CD4-positive, CD25-positive, alpha-beta regulatory T cell (primary cell): ENCODE measurements around the gene FAM90A1. TPM values are rescaled to one million over a fixed set of nuclear protein-coding genes. Genes with fewer than 3 reads are reported as not detected.
A peak's percentile ranks its signal among the peaks of the same experiment; 100 is the strongest.
"Not testable (repeated sequence)": the region's sequence is repeated elsewhere in the genome, so short reads cannot be mapped to it uniquely, and the experiment has no call there.

ENCODE experiments used
- ATAC-seq, 2 donors: fragments of 150-1000 bp; cut with Tn5 transposase; one replicate each; pipeline ENCODE4 v1.10.0; 2021; ENCODE audit warnings: low read depth in 2 of 2, moderate number of reproducible peaks in 2 of 2, moderate library complexity in 1 of 2
- DNase-seq, 3 donors: peaks; one replicate each; pipeline versions ENCODE4 v3.0.0 to v3.0.0-alpha.2; 2012 to 2022; ENCODE audit warnings: mixed read lengths in 1 of 3
- H3K27ac ChIP-seq: one replicate; pipeline ENCODE4 v1.7.0; 2013; ENCODE audit warnings: mild to moderate bottlenecking, low read length; ENCODE audit not compliant: insufficient read depth, poor library complexity, severe bottlenecking
- H3K27me3 ChIP-seq: one replicate; pipeline ENCODE4 v1.7.0; 2013; ENCODE audit warnings: low read length; ENCODE audit not compliant: control insufficient read depth, insufficient read depth
- H3K36me3 ChIP-seq: one replicate; pipeline ENCODE4 v1.7.0; 2013; ENCODE audit warnings: mild to moderate bottlenecking, low read length, moderate library complexity; ENCODE audit not compliant: control insufficient read depth, insufficient read depth
- H3K4me1 ChIP-seq: 2 replicates; pipeline ENCODE4 v1.7.0; 2013; ENCODE audit warnings: mild to moderate bottlenecking, low read length; ENCODE audit not compliant: insufficient read depth, control insufficient read depth, poor library complexity, severe bottlenecking
- H3K4me3 ChIP-seq: one replicate; pipeline ENCODE4 v1.7.0; 2013; ENCODE audit warnings: low read depth, mild to moderate bottlenecking, low read length, moderate library complexity
- H3K9me3 ChIP-seq, 2 experiments: 1 replicate in 1 of 2; 2 replicates in 1 of 2; pipeline ENCODE4 v1.7.0; 2013; ENCODE audit warnings: low read length in 2 of 2, mild to moderate bottlenecking in 1 of 2, moderate library complexity in 1 of 2; ENCODE audit not compliant: control insufficient read depth in 2 of 2
- H3K27ac Mint-ChIP-seq, 3 donors: one replicate each; pipeline ENCODE4 v1.8.0; 2020 to 2022; ENCODE audit warnings: mild to moderate bottlenecking in 3 of 3, mixed read lengths in 3 of 3, moderate library complexity in 2 of 3
- H3K27me3 Mint-ChIP-seq: one replicate; pipeline ENCODE4 v1.8.0; 2022; ENCODE audit warnings: mild to moderate bottlenecking, mixed read lengths
- H3K36me3 Mint-ChIP-seq: one replicate; pipeline ENCODE4 v1.8.0; 2020; ENCODE audit warnings: mixed read lengths
- H3K4me1 Mint-ChIP-seq, 4 donors: one replicate each; pipeline ENCODE4 v1.8.0; 2020 to 2022; ENCODE audit warnings: mixed read lengths in 4 of 4, mild to moderate bottlenecking in 1 of 4
- H3K4me3 Mint-ChIP-seq, 4 donors: one replicate each; pipeline ENCODE4 v1.8.0; 2020 to 2022; ENCODE audit warnings: mild to moderate bottlenecking in 4 of 4, mixed read lengths in 4 of 4, moderate library complexity in 3 of 4
- H3K9me3 Mint-ChIP-seq, 7 donors: one replicate each; pipeline ENCODE4 v1.8.0; 2020 to 2022; ENCODE audit warnings: mixed read lengths in 7 of 7, mild to moderate bottlenecking in 3 of 7, moderate library complexity in 2 of 7
- polyA plus RNA-seq, 4 donors: library from polyadenylated mRNA; unstranded; fragments of 300-500 nt; fragmentation: Illumina TruSeq; gene quantifications; one replicate each; pipeline ENCODE4 v1.2.3, GENCODE V29; 2021
- total RNA-seq: library from RNA; stranded (reverse); gene quantifications from one replicate; pipeline ENCODE4 v1.2.3, GENCODE V29; 2022

Gene FAM90A1, protein sequence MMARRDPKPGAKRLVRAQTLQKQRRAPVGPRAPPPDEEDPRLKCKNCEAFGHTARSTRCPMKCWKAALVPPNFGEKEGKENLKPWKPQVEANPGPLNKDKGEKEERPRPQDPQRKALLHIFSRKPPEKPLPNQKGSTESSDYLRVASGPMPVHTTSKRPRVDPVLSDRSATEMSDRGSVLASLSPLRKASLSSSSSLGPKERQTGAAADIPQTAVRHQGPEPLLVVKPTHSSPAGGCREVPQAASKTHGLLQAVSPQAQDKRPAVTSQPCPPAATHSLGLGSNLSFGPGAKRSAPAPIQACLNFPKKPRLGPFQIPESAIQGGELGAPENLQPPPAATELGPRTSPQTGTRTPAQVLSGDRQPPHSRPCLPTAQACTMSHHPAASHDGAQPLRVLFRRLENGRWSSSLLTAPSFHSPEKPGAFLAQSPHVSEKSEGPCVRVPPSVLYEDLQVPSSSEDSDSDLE
- total RNA-seq (0.67 TPM), polyA plus RNA-seq (under 1 TPM in 2 of 4 donors, not detected in 2; 0.11 to 0.24 TPM)

DNA sequence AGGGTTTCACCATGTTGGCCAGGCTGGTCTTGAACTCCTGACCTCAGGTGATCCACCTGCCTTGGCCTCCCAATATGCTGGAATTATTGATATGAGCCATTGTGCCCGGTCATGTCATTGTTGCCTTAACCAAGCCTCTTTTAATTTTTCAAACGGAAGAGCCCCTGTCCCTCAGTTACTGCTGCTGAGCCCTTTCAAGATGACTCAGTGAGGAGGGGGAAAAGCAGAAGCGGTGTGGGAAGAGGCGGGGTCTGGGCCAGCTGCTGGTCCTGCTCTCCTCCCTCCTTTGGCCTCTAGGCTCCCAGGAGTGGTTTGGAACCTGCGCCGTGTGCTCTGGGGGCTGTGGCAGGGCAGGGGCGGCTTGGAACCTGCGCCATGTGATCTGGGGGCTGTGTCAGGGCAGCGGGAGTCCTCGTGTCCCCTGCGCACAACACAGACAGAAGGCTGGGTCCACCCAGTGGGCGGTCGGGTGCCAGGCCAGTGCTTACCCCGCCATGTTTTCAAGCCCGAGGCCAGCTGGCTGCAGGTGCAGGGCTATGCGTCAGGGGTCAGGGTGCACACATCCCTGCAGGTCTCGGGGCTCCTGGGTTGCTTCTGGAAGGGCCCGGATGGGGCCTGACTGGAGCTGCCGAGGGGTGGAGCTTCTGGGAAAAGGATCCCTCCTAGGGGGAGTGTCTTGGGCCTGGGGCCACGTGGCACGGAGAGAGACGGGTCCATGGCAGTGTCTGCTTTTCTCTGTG is at the start of gene FAM90A1:
Gene FAM90A1 (minus strand): TSS at position 627 of the 740 bp plus-strand sequence. CDS start 2,786 bp downstream, outside the sequence.
- not testable (repeated sequence) for H3K36me3 Mint-ChIP-seq, H3K27ac ChIP-seq, H3K36me3 ChIP-seq

DNA sequence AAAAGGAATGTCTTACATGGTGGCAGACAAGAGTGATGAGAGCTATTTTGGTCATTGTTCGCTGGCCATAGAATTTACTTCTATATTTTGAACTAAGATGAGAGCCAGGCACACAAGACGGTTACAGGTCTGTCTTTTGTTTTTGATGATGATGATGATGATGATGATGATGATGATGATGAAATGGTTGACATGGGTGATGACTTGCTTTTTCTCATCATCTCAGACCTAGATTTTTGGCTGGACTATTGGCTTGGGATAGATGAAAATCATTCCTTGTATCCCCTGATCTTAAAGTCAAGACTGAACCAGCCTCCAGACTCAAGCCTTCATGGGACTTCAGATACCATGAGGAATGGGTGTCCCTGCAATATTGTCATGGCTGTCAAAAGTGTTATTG is 49.0 kb upstream of the FAM90A1 start:
- ATAC-seq = not testable (repeated sequence)

More for the DNA sequence above, at the start of gene FAM90A1:
- H3K4me1 Mint-ChIP-seq = peaks cover 0 to 28% (median 4%) of the 10 kb centered on the region in 4 donors
- H3K27ac Mint-ChIP-seq = peak within 1 kb of the TSS in 2 of 3 donors; percentile 79 to 92
- not testable (repeated sequence) for H3K4me3 ChIP-seq, H3K4me1 ChIP-seq, H3K27me3 Mint-ChIP-seq, H3K27me3 ChIP-seq, H3K9me3 ChIP-seq, ATAC-seq, H3K9me3 Mint-ChIP-seq
- peak in 2 of 3 donors; percentile 21 to 32 for DNase-seq
- H3K4me3 Mint-ChIP-seq = peak within 1 kb of the TSS in 2 of 4 donors; percentile 83 to 84

DNA sequence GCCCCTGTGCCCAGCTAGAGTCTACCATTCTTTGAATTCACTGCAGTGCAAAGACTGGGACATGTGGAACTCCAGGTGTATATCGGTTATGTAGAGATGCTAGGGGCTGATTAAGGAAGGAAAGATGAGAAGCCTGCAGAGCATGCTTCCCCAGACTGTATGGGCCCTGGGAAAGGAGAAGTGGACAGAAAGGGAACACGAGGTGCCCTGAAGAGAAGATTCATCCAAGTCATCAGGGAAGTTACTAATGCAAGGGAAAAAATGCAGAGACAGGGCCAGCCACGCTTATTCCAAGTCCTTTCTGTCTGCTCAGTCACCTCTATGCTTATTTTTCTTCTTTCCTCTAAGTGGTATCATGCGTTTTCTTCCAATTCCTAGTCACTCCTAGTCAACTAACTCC is 39.3 kb upstream of the FAM90A1 start:
- not testable (repeated sequence) for H3K4me3 Mint-ChIP-seq, ATAC-seq, H3K4me1 Mint-ChIP-seq, H3K9me3 ChIP-seq, H3K27me3 ChIP-seq, H3K4me1 ChIP-seq, H3K36me3 ChIP-seq, H3K9me3 Mint-ChIP-seq, H3K27ac ChIP-seq, DNase-seq, H3K36me3 Mint-ChIP-seq, H3K4me3 ChIP-seq
- H3K27me3 Mint-ChIP-seq = peaks cover 11% of the 10 kb centered on the region
- peak overlapping the region in 1 of 3 donors; percentile 18 for H3K27ac Mint-ChIP-seq

More for the DNA sequence above, 49.0 kb upstream of the FAM90A1 start:
- not testable (repeated sequence) for H3K4me1 Mint-ChIP-seq, H3K27ac Mint-ChIP-seq, H3K27me3 ChIP-seq, H3K4me1 ChIP-seq, H3K9me3 Mint-ChIP-seq, H3K36me3 Mint-ChIP-seq, H3K4me3 ChIP-seq, DNase-seq, H3K4me3 Mint-ChIP-seq, H3K27ac ChIP-seq, H3K36me3 ChIP-seq, H3K9me3 ChIP-seq
- peaks cover 25% of the 10 kb centered on the region for H3K27me3 Mint-ChIP-seq

DNA sequence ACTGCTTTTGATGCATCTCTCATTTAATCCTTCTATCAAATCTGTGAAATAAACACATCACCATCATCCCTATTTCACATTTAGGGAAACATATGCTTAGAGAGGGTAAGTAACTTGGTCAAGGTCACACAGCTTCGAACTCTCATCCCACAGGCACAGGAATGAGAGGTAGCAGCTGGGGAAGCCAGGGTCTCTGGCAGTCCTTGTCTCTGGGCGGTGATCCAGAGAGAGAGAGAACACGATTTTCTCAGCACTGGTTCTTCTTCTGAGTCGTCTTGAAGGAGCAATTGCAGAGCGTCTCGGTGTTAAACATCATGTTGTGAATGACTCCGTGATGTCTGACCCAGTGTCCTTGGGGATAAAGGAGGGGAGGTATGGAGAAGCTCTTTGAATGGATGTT is 36.8 kb upstream of the FAM90A1 start:
- H3K36me3 Mint-ChIP-seq, H3K27me3 ChIP-seq, H3K4me3 Mint-ChIP-seq, H3K4me3 ChIP-seq, H3K27ac ChIP-seq, ATAC-seq, H3K9me3 Mint-ChIP-seq, H3K9me3 ChIP-seq, H3K4me1 Mint-ChIP-seq, H3K36me3 ChIP-seq, H3K27me3 Mint-ChIP-seq, DNase-seq, H3K4me1 ChIP-seq: not testable (repeated sequence)
- peak overlapping the region in 1 of 3 donors; percentile 82 for H3K27ac Mint-ChIP-seq

DNA sequence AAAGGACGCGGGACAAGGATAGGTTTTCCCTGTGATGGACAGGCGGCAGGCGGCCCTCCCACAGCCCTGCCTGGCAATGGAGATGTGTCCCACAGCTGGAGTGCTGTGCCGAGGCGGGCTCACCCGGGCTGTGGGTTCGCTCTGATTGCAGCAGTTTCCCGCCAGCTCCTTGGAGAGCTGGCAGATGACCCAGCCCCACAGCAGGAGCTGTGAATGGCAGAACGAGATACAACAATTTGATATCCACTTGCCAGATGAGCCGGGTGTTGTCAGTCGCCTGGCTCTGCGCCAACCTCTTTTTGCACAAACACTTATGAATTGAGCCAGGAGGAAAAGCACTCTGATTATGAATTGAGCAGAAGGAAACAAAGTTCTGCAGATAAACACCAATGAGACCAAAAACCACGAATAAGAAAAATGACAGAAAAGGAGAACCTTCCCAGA is 33.7 kb upstream of the FAM90A1 start:
- not testable (repeated sequence) for H3K27ac ChIP-seq, H3K4me1 Mint-ChIP-seq, H3K36me3 Mint-ChIP-seq, H3K9me3 Mint-ChIP-seq, H3K4me3 Mint-ChIP-seq, H3K4me3 ChIP-seq, ATAC-seq, H3K27me3 ChIP-seq, DNase-seq, H3K9me3 ChIP-seq, H3K36me3 ChIP-seq, H3K4me1 ChIP-seq, H3K27ac Mint-ChIP-seq
- peaks cover 14% of the 10 kb centered on the region for H3K27me3 Mint-ChIP-seq

DNA sequence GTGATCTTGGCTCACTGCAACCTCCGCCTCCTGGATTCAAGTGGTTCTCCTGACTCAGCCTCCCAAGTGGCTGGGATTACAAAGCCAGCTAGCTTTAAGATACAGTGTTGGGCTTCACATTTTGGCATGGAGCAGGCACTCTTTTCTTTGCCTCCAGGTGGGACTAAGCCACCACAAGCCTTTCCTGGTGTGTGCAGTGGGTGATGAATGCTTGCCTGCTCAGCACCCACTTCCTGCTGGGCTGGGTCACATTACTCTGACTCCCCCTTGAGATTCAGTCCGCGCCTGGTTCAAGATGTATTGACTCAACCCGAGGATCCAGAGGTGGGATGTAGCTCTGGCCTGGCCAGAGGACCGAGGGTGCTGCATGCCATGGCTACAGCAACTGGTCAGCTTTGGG is 28.9 kb upstream of the FAM90A1 start:
- not testable (repeated sequence) for H3K36me3 Mint-ChIP-seq, H3K27me3 Mint-ChIP-seq, H3K27ac ChIP-seq, H3K27me3 ChIP-seq, H3K4me1 ChIP-seq, ATAC-seq, H3K4me1 Mint-ChIP-seq, H3K9me3 ChIP-seq, H3K4me3 ChIP-seq, H3K4me3 Mint-ChIP-seq, H3K36me3 ChIP-seq, H3K9me3 Mint-ChIP-seq, DNase-seq
- peak overlapping the region in 1 of 3 donors; percentile 28 for H3K27ac Mint-ChIP-seq

DNA sequence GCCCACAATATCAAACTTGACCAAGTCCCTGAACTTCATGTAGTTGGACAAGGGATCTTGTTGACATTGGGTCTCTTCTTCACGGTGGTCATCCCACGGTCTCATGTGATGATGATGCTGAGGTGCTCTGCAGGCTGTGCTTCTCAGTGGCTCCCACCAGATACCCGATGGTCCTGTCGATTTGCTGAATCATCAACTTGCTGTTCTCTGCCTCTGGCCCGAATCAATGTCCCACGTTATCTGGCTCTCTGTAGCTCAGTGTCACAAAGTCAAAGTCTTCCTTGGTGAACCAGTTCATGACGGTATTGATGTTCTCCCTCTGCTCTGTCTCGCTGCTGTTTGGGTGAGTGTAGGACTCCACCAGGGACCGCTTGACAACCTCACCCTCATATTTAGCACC is 27.3 kb upstream of the FAM90A1 start:
- not testable (repeated sequence) for H3K27ac Mint-ChIP-seq, DNase-seq, H3K4me3 ChIP-seq, H3K36me3 ChIP-seq, H3K9me3 ChIP-seq, H3K27me3 Mint-ChIP-seq, H3K4me1 Mint-ChIP-seq, H3K27me3 ChIP-seq, H3K36me3 Mint-ChIP-seq, ATAC-seq, H3K27ac ChIP-seq, H3K9me3 Mint-ChIP-seq, H3K4me1 ChIP-seq, H3K4me3 Mint-ChIP-seq
